Keratinocyte (primary cell): ENCODE results near the gene CLNK.

Experiments used
- EZH2 ChIP-seq: IDR thresholded peaks from one replicate; pipeline ENCODE4 v1.6.1; 2012; ENCODE audit warnings: inconsistent platforms, mild to moderate bottlenecking, low read length, moderate library complexity
- TF ChIP-seq, protein P1 (sequence below), 3 experiments: IDR thresholded peaks in 1 of 3; conservative IDR thresholded peaks in 1 of 3; optimal IDR thresholded peaks in 1 of 3; 2 replicates in 2 of 3; 3 replicates in 1 of 3; pipeline versions ENCODE3 to v1.5.1; 2011; ENCODE audit warnings: low read length in 3 of 3, mild to moderate bottlenecking in 3 of 3, moderate library complexity in 2 of 3, control low read depth in 1 of 3, inconsistent platforms in 1 of 3; ENCODE audit not compliant: insufficient read depth in 2 of 3; ENCODE audit errors: extremely low read depth in 1 of 3

GRCh38 chr4:10635091-10635490 is 49.5 kb downstream of the CLNK start:
- TF ChIP-seq EZH2 = no peak
- TF ChIP-seq, protein P1, sequence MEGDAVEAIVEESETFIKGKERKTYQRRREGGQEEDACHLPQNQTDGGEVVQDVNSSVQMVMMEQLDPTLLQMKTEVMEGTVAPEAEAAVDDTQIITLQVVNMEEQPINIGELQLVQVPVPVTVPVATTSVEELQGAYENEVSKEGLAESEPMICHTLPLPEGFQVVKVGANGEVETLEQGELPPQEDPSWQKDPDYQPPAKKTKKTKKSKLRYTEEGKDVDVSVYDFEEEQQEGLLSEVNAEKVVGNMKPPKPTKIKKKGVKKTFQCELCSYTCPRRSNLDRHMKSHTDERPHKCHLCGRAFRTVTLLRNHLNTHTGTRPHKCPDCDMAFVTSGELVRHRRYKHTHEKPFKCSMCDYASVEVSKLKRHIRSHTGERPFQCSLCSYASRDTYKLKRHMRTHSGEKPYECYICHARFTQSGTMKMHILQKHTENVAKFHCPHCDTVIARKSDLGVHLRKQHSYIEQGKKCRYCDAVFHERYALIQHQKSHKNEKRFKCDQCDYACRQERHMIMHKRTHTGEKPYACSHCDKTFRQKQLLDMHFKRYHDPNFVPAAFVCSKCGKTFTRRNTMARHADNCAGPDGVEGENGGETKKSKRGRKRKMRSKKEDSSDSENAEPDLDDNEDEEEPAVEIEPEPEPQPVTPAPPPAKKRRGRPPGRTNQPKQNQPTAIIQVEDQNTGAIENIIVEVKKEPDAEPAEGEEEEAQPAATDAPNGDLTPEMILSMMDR (optimal IDR thresholded peaks at IDR 0.05 in 1 of 3, IDR thresholded peaks at IDR 0.05 in 1 of 3, conservative IDR thresholded peaks at IDR 0.05 in 1 of 3; ENCODE audit: extremely low read depth in 1 of 3, insufficient read depth in 2 of 3, low read length in 3 of 3) = no peak
